Uterus (tissue), 2 donors: ENCODE data around the gene STIM2.

ENCODE experiments used
- POLR2A ChIP-seq, 2 donors: fragments of 450-650 bp; IDR thresholded peaks; one replicate each; pipeline ENCODE4 v1.6.1; 2016; ENCODE audit warnings: antibody characterized with exemption in 2 of 2, mild to moderate bottlenecking in 1 of 2, moderate library complexity in 1 of 2
- TF ChIP-seq, protein P1 (sequence below), 4 experiments: fragments of 200-600 bp in 2 of 4; fragments of 450-650 bp in 2 of 4; sonication (generic) in 2 of 4; IDR thresholded peaks; one replicate each; pipeline ENCODE4 v1.5.1; 2016 to 2019; ENCODE audit warnings: antibody characterized with exemption in 4 of 4, mild to moderate bottlenecking in 2 of 4, moderate library complexity in 1 of 4

DNA sequence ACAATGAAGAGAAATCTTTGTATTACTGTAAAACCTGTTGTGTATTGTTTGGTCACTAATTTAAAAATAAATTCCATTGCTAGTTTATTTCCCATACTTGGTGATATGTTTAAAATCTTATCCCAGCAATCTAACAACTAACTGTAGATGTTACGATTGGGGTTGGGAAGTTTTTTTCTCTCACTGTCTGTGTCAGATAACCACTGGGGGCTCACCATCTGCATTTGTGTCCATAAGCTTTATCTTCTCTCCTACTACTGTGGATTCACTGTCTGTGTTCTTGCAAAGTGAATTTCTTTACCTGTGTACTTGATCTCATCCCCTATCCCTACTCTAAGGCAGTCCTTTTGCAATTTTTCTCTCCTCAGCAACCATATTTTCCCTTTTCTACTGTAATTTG is 81.3 kb downstream of the STIM2 start:
- TF ChIP-seq POLR2A (IDR thresholded peaks at IDR 0.05): no peak
- TF ChIP-seq, protein P1, sequence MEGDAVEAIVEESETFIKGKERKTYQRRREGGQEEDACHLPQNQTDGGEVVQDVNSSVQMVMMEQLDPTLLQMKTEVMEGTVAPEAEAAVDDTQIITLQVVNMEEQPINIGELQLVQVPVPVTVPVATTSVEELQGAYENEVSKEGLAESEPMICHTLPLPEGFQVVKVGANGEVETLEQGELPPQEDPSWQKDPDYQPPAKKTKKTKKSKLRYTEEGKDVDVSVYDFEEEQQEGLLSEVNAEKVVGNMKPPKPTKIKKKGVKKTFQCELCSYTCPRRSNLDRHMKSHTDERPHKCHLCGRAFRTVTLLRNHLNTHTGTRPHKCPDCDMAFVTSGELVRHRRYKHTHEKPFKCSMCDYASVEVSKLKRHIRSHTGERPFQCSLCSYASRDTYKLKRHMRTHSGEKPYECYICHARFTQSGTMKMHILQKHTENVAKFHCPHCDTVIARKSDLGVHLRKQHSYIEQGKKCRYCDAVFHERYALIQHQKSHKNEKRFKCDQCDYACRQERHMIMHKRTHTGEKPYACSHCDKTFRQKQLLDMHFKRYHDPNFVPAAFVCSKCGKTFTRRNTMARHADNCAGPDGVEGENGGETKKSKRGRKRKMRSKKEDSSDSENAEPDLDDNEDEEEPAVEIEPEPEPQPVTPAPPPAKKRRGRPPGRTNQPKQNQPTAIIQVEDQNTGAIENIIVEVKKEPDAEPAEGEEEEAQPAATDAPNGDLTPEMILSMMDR (IDR thresholded peaks at IDR 0.05): no peak
